GM12878 (cell line): Measurements from ENCODE around the gene CXCR1. TPM values are rescaled to one million over a fixed set of nuclear protein-coding genes. Genes with fewer than 3 reads are reported as not detected.

Experiments used
- ATAC-seq: fragments of 200-7000 bp; cut with Tn5 transposase; 3 replicates; pipeline ENCODE4 v1.9.1; 2020; ENCODE audit warnings: mild to moderate bottlenecking, moderate library complexity
- BruUV-seq: library from RNA; stranded (reverse); fragments of 400-500 nt; replicated peaks from 2 replicates; lab custom pipeline; 2021; lab: Mats Ljungman, UMichigan
- CTCF ChIA-PET: fragments of 300-600 bp; sonication (Branson Sonifier 250); formaldehyde crosslinking; extraction: SDS; loops from one replicate; lab custom pipeline; 2021; ENCODE audit warnings: inconsistent platforms; lab: Yijun Ruan, JAX
- POLR2A ChIA-PET: fragments of 350-600 bp; formaldehyde crosslinking; extraction: SDS; loops from one replicate; lab custom pipeline; 2021; ENCODE audit warnings: inconsistent platforms; lab: Charles Lee
- RAD21 ChIA-PET: fragments of 300-600 bp; sonication (Branson Sonifier 250); formaldehyde crosslinking; loops from one replicate; lab custom pipeline; 2023; ENCODE audit warnings: antibody characterized with exemption; ENCODE audit not compliant: unreplicated experiment; lab: Charles Lee
- SMC1A ChIA-PET: fragments of 300-600 bp; sonication (Branson Sonifier 250); formaldehyde crosslinking; loops from one replicate; lab custom pipeline; 2023; ENCODE audit not compliant: unreplicated experiment, uncharacterized antibody; lab: Charles Lee
- DNase-seq: peaks from one replicate; pipeline ENCODE4 v3.0.0-alpha.2; 2011; ENCODE audit warnings: low read depth, low spot score
- FAIRE-seq: peaks from 3 replicates; lab custom pipeline; 2011; peaks lifted over from hg19 to GRCh38; lab: Jason Lieb, UNC
- H2AFZ ChIP-seq: 2 replicates; pipeline ENCODE4 v1.6.0; 2011; ENCODE audit warnings: low read depth, low read length, control low read depth; ENCODE audit not compliant: control insufficient read depth
- H3K27ac ChIP-seq: 2 replicates; pipeline ENCODE4 v1.5.1; 2011; ENCODE audit warnings: control low read depth; ENCODE audit not compliant: control insufficient read depth, insufficient read depth
- H3K27me3 ChIP-seq, 2 experiments: replicated peaks in 1 of 2; 2 replicates each; pipeline versions ENCODE4 v1.6.0 to v1.6.1; 2011; ENCODE audit warnings: low read length in 1 of 2; ENCODE audit not compliant: control insufficient read depth in 2 of 2, insufficient read depth in 2 of 2
- H3K36me3 ChIP-seq, 2 experiments: 2 replicates each; pipeline ENCODE4 v1.5.1; 2011; ENCODE audit warnings: low read length in 1 of 2; ENCODE audit not compliant: control insufficient read depth in 2 of 2, insufficient read depth in 2 of 2
- H3K4me1 ChIP-seq: 2 replicates; pipeline ENCODE4 v1.6.1; 2011; ENCODE audit warnings: mild to moderate bottlenecking, low read length, moderate library complexity, mixed read lengths; ENCODE audit not compliant: control insufficient read depth, insufficient read depth
- H3K4me2 ChIP-seq: 2 replicates; pipeline ENCODE4 v1.6.0; 2011; ENCODE audit warnings: control low read depth; ENCODE audit not compliant: control insufficient read depth, insufficient read depth
- H3K4me3 ChIP-seq: fragments of 200-600 bp; sonication (generic); 2 replicates; pipeline ENCODE4 v1.5.1; 2016
- H3K79me2 ChIP-seq: 2 replicates; pipeline ENCODE4 v1.6.0; 2011; ENCODE audit warnings: low read length; ENCODE audit not compliant: control insufficient read depth, insufficient read depth
- H3K9ac ChIP-seq: 2 replicates; pipeline ENCODE4 v1.8.0; 2011; ENCODE audit warnings: low read length, control low read depth, mixed read lengths; ENCODE audit not compliant: control insufficient read depth, insufficient read depth
- H3K9me3 ChIP-seq: replicated peaks from 3 replicates; pipeline ENCODE4 v1.5.1; 2011; ENCODE audit warnings: mild to moderate bottlenecking, low read length; ENCODE audit not compliant: control insufficient read depth, insufficient read depth
- H4K20me1 ChIP-seq: 2 replicates; pipeline ENCODE4 v1.6.0; 2011; ENCODE audit not compliant: control insufficient read depth, insufficient read depth
- BHLHE40 ChIP-seq, 2 experiments: fragments of 450-650 bp in 1 of 2; IDR thresholded peaks; 2 replicates each; pipeline ENCODE4 v1.6.1; 2011 to 2017; ENCODE audit warnings: low read depth in 2 of 2, borderline replicate concordance in 1 of 2, improper control_type of control experiment in 1 of 2, low read length in 1 of 2, mild to moderate bottlenecking in 1 of 2
- ETV6 ChIP-seq, 2 experiments: fragments of 450-650 bp in 1 of 2; IDR thresholded peaks in 1 of 2; conservative IDR thresholded peaks in 1 of 2; 2 replicates each; pipeline ENCODE4 v1.6.1; 2014; ENCODE audit warnings: antibody characterized with exemption in 1 of 2, borderline replicate concordance in 1 of 2, low read depth in 1 of 2, mild to moderate bottlenecking in 1 of 2, moderate library complexity in 1 of 2
- EZH2 ChIP-seq: IDR thresholded peaks from 2 replicates; pipeline ENCODE4 v1.6.1; 2012; ENCODE audit warnings: low read depth, mild to moderate bottlenecking, control low read depth, inconsistent platforms, low read length, borderline replicate concordance; ENCODE audit not compliant: control insufficient read depth
- KDM1A ChIP-seq: fragments of 200-600 bp; sonication (generic); IDR thresholded peaks from 2 replicates; pipeline ENCODE4 v1.6.1; 2016; ENCODE audit warnings: borderline replicate concordance
- KLF5 ChIP-seq: fragments of 450-650 bp; IDR thresholded peaks from 2 replicates; pipeline ENCODE4 v1.6.1; 2014; ENCODE audit warnings: mild to moderate bottlenecking; ENCODE audit not compliant: partially characterized antibody
- NBN ChIP-seq: fragments of 450-650 bp; IDR thresholded peaks from 2 replicates; pipeline ENCODE4 v1.6.1; 2016
- POLR2AphosphoS5 ChIP-seq: IDR thresholded peaks from 2 replicates; pipeline ENCODE4 v1.6.1; 2011; ENCODE audit warnings: mild to moderate bottlenecking, low read length, inconsistent platforms
- SMAD1 ChIP-seq: fragments of 450-650 bp; IDR thresholded peaks from 2 replicates; pipeline ENCODE4 v1.6.1; 2018; ENCODE audit warnings: mild to moderate bottlenecking, low read depth; ENCODE audit not compliant: partially characterized antibody
- TARDBP ChIP-seq: IDR thresholded peaks from 2 replicates; pipeline ENCODE4 v1.6.1; 2016; ENCODE audit warnings: borderline replicate concordance
- ZNF24 ChIP-seq: fragments of 450-650 bp; IDR thresholded peaks from 2 replicates; pipeline ENCODE4 v1.6.1; 2017; ENCODE audit warnings: antibody characterized with exemption, mild to moderate bottlenecking
- ZZZ3 ChIP-seq: IDR thresholded peaks from 2 replicates; pipeline ENCODE4 v1.6.1; 2011; ENCODE audit warnings: low read depth; ENCODE audit not compliant: control insufficient read depth, insufficient read length
- WGBS: methylation state at CpG from one replicate; pipeline ENCODE4 v1.1.6; 2016; ENCODE audit warnings: low lambda C conversion rate; ENCODE audit not compliant: insufficient replicate concordance, insufficient coverage; ENCODE audit errors: missing lambda C conversion rate; 5-methylcytosine and 5-hydroxymethylcytosine counted together
- in situ Hi-C: fragments of 300-500 bp; cut with MboI; formaldehyde crosslinking; loops from 9 replicates; pipeline ENCODE4 v1.14.3; 2018; ENCODE audit warnings: mixed read lengths
- intact Hi-C: fragments of 100-400 bp; cut with micrococcal nuclease; formaldehyde crosslinking; loops from one replicate; pipeline ENCODE4 v1.14.2; 2022; ENCODE audit not compliant: unreplicated experiment
- polyA plus RNA-seq, 11 experiments: library from polyadenylated mRNA; depleted of rRNA in 4 of 11; unstranded in 6 of 11; stranded (reverse) in 5 of 11; fragments of >200 nt; fragmentation: Nextera tagmentation in 4 of 11; fragmentation: Illumina TruSeq in 1 of 11; extraction: Ambion mirVana in 4 of 11; extraction: Trizol in 1 of 11; gene quantifications; 1 replicate in 1 of 11; 2 replicates in 10 of 11; pipeline versions ENCODE4 v1.2.1 to v1.2.3, GENCODE V29; 2011 to 2016; ENCODE audit warnings: inconsistent platforms in 2 of 11, missing spikeins in 2 of 11, low read depth in 1 of 11
- total RNA-seq, 4 experiments: library from RNA; depleted of rRNA in 3 of 4; stranded (reverse); fragments of >200 nt in 3 of 4; fragmentation: Illumina TruSeq in 1 of 4; extraction: Trizol in 1 of 4; gene quantifications; 2 replicates each; pipeline versions ENCODE4 v1.2.1 to v1.2.3, GENCODE V29; 2013 to 2021
- TF ChIP-seq, protein P1 (sequence below): IDR thresholded peaks from 2 replicates; pipeline ENCODE4 v1.6.1; 2011; ENCODE audit warnings: borderline replicate concordance, low read depth, mild to moderate bottlenecking, moderate library complexity, low read length; ENCODE audit not compliant: insufficient read depth, poor library complexity, severe bottlenecking
- TF ChIP-seq, protein P2 (sequence below): fragments of 450-650 bp; conservative IDR thresholded peaks from 2 replicates; pipeline ENCODE4 v1.6.1; 2017; ENCODE audit warnings: mild to moderate bottlenecking, moderate library complexity
- TF ChIP-seq, protein P3 (sequence below): fragments of 150-350 bp; IDR thresholded peaks from 2 replicates; pipeline ENCODE4 v1.6.1; 2014; ENCODE audit warnings: mild to moderate bottlenecking, low read depth, low read length
- TF ChIP-seq, protein P4 (sequence below): fragments of 450-650 bp; IDR thresholded peaks from 2 replicates; pipeline ENCODE4 v1.6.1; 2018; ENCODE audit warnings: mild to moderate bottlenecking, low read depth, moderate library complexity; ENCODE audit not compliant: partially characterized antibody

Gene CXCR1
- total and polyA plus RNA-seq, 10 of the 15 experiments (the other 5 are each of a cell fraction or from before 2014, with no cell fraction given): not detected

DNA sequence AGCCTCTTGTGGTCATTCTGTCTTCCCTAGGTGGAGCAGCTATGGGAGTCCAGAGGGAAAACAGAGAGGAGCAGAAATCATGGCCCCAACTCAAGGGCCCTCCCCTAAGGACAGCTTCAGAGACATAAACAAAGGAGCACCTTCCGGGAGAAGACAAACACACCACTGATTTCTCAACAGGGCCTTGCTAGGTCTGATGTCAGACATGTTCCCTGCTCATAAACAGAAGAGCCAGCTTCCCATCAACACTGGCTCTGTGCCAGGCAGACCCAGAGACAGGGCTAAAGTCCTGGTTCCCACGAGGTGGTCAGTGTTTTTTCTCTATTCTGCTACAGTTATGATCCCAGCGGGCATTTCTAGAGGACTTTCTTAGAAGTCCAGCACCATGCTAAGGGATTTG, 21.6 kb downstream of the CXCR1 start (continued):
- TF ChIP-seq KDM1A (no peak), ETV6 (conservative IDR thresholded peaks at IDR 0.05 in 1 of 2, IDR thresholded peaks at IDR 0.05 in 1 of 2; ENCODE audit: borderline replicate concordance in 1 of 2, low read depth in 1 of 2) (no peak), TARDBP (no peak)
- TF ChIP-seq, protein P1, sequence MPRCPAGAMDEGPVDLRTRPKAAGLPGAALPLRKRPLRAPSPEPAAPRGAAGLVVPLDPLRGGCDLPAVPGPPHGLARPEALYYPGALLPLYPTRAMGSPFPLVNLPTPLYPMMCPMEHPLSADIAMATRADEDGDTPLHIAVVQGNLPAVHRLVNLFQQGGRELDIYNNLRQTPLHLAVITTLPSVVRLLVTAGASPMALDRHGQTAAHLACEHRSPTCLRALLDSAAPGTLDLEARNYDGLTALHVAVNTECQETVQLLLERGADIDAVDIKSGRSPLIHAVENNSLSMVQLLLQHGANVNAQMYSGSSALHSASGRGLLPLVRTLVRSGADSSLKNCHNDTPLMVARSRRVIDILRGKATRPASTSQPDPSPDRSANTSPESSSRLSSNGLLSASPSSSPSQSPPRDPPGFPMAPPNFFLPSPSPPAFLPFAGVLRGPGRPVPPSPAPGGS: no peak

DNA sequence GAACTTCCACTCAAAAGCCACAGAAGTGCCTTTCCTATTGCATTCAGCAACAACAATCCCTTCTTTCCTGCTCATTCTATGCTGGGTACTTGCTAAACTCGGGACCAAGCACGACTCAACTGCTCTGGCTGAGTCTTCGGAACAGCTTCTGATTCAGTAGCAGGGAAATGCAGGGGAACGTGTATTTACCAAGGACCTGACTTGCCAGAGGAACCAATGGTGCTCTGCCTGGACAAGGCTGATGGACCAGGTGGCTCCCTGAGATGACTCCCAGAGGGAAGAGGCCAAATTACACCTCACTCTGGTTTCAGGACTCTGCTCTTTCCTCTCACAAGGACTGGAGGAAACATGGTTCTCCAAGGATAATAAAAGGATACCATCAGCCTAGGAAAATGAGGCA, 28.7 kb downstream of the CXCR1 start:
- Histone ChIP-seq H3K36me3 (no peaks in the 10 kb centered on the region), H3K79me2 (no peaks in the 10 kb centered on the region), H3K9me3 (no peaks in the 10 kb centered on the region), H3K9ac (no peak overlapping the region), H2AFZ (no peak overlapping the region), H4K20me1 (no peaks in the 10 kb centered on the region), H3K4me3 (no peak overlapping the region), H3K27me3 (peaks cover 3 to 5% of the 10 kb centered on the region in 2 experiments), H3K4me1 (no peaks in the 10 kb centered on the region), H3K27ac (no peak overlapping the region), H3K4me2 (no peak overlapping the region)
- DNase-seq (no peak), FAIRE-seq (no peak), ATAC-seq (no peak)
- TF ChIP-seq SMAD1: no peak
- TF ChIP-seq BHLHE40 (IDR thresholded peaks at IDR 0.05; ENCODE audit: borderline replicate concordance in 1 of 2, low read depth in 2 of 2, low read length in 1 of 2): no peak
- TF ChIP-seq, protein P2, sequence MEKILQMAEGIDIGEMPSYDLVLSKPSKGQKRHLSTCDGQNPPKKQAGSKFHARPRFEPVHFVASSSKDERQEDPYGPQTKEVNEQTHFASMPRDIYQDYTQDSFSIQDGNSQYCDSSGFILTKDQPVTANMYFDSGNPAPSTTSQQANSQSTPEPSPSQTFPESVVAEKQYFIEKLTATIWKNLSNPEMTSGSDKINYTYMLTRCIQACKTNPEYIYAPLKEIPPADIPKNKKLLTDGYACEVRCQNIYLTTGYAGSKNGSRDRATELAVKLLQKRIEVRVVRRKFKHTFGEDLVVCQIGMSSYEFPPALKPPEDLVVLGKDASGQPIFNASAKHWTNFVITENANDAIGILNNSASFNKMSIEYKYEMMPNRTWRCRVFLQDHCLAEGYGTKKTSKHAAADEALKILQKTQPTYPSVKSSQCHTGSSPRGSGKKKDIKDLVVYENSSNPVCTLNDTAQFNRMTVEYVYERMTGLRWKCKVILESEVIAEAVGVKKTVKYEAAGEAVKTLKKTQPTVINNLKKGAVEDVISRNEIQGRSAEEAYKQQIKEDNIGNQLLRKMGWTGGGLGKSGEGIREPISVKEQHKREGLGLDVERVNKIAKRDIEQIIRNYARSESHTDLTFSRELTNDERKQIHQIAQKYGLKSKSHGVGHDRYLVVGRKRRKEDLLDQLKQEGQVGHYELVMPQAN: no peak
- TF ChIP-seq, protein P3, sequence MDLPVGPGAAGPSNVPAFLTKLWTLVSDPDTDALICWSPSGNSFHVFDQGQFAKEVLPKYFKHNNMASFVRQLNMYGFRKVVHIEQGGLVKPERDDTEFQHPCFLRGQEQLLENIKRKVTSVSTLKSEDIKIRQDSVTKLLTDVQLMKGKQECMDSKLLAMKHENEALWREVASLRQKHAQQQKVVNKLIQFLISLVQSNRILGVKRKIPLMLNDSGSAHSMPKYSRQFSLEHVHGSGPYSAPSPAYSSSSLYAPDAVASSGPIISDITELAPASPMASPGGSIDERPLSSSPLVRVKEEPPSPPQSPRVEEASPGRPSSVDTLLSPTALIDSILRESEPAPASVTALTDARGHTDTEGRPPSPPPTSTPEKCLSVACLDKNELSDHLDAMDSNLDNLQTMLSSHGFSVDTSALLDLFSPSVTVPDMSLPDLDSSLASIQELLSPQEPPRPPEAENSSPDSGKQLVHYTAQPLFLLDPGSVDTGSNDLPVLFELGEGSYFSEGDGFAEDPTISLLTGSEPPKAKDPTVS: no peak
- no peak for TF ChIP-seq EZH2
- TF ChIP-seq ZZZ3: no peak
- TF ChIP-seq, protein P4, sequence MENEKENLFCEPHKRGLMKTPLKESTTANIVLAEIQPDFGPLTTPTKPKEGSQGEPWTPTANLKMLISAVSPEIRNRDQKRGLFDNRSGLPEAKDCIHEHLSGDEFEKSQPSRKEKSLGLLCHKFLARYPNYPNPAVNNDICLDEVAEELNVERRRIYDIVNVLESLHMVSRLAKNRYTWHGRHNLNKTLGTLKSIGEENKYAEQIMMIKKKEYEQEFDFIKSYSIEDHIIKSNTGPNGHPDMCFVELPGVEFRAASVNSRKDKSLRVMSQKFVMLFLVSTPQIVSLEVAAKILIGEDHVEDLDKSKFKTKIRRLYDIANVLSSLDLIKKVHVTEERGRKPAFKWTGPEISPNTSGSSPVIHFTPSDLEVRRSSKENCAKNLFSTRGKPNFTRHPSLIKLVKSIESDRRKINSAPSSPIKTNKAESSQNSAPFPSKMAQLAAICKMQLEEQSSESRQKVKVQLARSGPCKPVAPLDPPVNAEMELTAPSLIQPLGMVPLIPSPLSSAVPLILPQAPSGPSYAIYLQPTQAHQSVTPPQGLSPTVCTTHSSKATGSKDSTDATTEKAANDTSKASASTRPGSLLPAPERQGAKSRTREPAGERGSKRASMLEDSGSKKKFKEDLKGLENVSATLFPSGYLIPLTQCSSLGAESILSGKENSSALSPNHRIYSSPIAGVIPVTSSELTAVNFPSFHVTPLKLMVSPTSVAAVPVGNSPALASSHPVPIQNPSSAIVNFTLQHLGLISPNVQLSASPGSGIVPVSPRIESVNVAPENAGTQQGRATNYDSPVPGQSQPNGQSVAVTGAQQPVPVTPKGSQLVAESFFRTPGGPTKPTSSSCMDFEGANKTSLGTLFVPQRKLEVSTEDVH: no peak
- no peak for TF ChIP-seq NBN
- TF ChIP-seq ZNF24: no peak
- TF ChIP-seq KLF5: no peak
- TF ChIP-seq POLR2AphosphoS5: no peak
- WGBS: 22% methylated on average over 4 of the region's 4 CpGs
- no TSS peak for BruUV-seq
- RAD21 ChIA-PET: no interaction called here
- intact Hi-C loops (no loop called here), in situ Hi-C loops (no loop called here)
- POLR2A ChIA-PET: no interaction called here
- SMC1A ChIA-PET: no interaction called here
- CTCF ChIA-PET: no interaction called here
